Kidney (tissue), 14 donors: ENCODE results near the gene ZMYND15. TPM values are rescaled to one million over a fixed set of nuclear protein-coding genes. Genes with fewer than 3 reads are reported as not detected.

Experiments used
- DNase-seq, 5 donors: peaks; one replicate each; pipeline ENCODE4 v3.0.0-alpha.2; 2013 to 2020
- FAIRE-seq: peaks from 2 replicates; lab custom pipeline; 2012; peaks lifted over from hg19 to GRCh38; lab: Jason Lieb, UNC
- H3K27ac ChIP-seq, 2 donors: one replicate each; pipeline ENCODE4 v1.7.0; 2013; ENCODE audit warnings: low read depth in 2 of 2, low read length in 2 of 2, inconsistent platforms in 1 of 2
- H3K27me3 ChIP-seq: one replicate; pipeline ENCODE4 v1.7.1; 2013; ENCODE audit warnings: low read length, inconsistent platforms; ENCODE audit not compliant: control insufficient read depth, insufficient read depth
- H3K36me3 ChIP-seq, 3 donors: one replicate each; pipeline versions ENCODE4 v1.7.0 to v1.7.1; 2013; ENCODE audit warnings: low read length in 3 of 3, control low read depth in 1 of 3, inconsistent platforms in 1 of 3; ENCODE audit not compliant: insufficient read depth in 3 of 3, control insufficient read depth in 2 of 3
- H3K4me1 ChIP-seq, 3 donors: one replicate each; pipeline versions ENCODE4 v1.7.0 to v1.7.1; 2013; ENCODE audit warnings: low read length in 3 of 3, inconsistent platforms in 1 of 3, low read depth in 1 of 3; ENCODE audit not compliant: control insufficient read depth in 2 of 3, insufficient read depth in 2 of 3
- H3K4me3 ChIP-seq, 3 donors: one replicate each; pipeline versions ENCODE4 v1.7.0 to v1.8.1; 2013; ENCODE audit warnings: low read length in 3 of 3, control low read depth in 1 of 3, inconsistent platforms in 1 of 3
- H3K9ac ChIP-seq, 3 donors: one replicate each; pipeline versions ENCODE4 v1.7.0 to v1.7.1; 2013; ENCODE audit warnings: low read length in 3 of 3, control low read depth in 1 of 3, inconsistent platforms in 1 of 3
- H3K9me3 ChIP-seq, 3 donors: one replicate each; pipeline versions ENCODE4 v1.7.0 to v1.7.1; 2013; ENCODE audit warnings: low read length in 3 of 3, control low read depth in 1 of 3, inconsistent platforms in 1 of 3; ENCODE audit not compliant: control insufficient read depth in 2 of 3, insufficient read depth in 1 of 3
- CTCF ChIP-seq: IDR thresholded peaks from 3 replicates; pipeline ENCODE4 v1.5.1; 2012; ENCODE audit warnings: mild to moderate bottlenecking, moderate library complexity, borderline replicate concordance; ENCODE audit not compliant: insufficient read depth; ENCODE audit errors: extremely low read depth
- intact Hi-C: fragments of 100-400 bp; cut with DNase I; formaldehyde crosslinking; loops from one replicate; pipeline ENCODE4 v1.11.1; 2022
- polyA plus RNA-seq: library from polyadenylated mRNA; stranded (reverse); fragments of 350-450 nt; fragmentation: Illumina TruSeq; extraction: RNeasy Lipid Tissue Mini Kit (QIAGEN cat#74804); gene quantifications from one replicate; pipeline ENCODE4 v1.2.3, GENCODE V29; 2014; ENCODE audit warnings: low read depth, low replicate concordance; ENCODE audit not compliant: insufficient read depth
- total RNA-seq: library from RNA; stranded (reverse); fragmentation: NEBNext Ultra II Directional; extraction: Animal tissue kit (Norgen Biotek cat#: 25700); gene quantifications from one replicate; pipeline ENCODE4 v1.2.1, GENCODE V29; 2021
- donor health status: control.
- donor health status: control.
- donor health status: control.
- donor health status: control.
- donor health status: control.
- donor health status: DM: yes; HTN: yes; CAD: no.
- donor health status: Normal renal cell carcinoma (clear cell type).

The ZMYND15 gene
- total and polyA plus RNA-seq, 2 donors from 2014 or later = 1.3 to 5.1 TPM

- H3K36me3 ChIP-seq = no peaks in the 10 kb centered on the region
- FAIRE-seq (no peak), DNase-seq (no peak)
- no peak overlapping the region for H3K4me3 ChIP-seq
- intact Hi-C loops = no loop called here
- no peak for TF ChIP-seq CTCF
- no peak overlapping the region for H3K27ac ChIP-seq
- no peak overlapping the region for H3K9ac ChIP-seq
- H3K27me3 ChIP-seq = no peaks in the 10 kb centered on the region
- peaks cover 0 to 16% (median 14%) of the 10 kb centered on the region in 3 donors for H3K4me1 ChIP-seq
- no peaks in the 10 kb centered on the region for H3K9me3 ChIP-seq
Observed at GRCh38 chr17:4715063-4715744, 24.4 kb upstream of the ZMYND15 start.

DNA sequence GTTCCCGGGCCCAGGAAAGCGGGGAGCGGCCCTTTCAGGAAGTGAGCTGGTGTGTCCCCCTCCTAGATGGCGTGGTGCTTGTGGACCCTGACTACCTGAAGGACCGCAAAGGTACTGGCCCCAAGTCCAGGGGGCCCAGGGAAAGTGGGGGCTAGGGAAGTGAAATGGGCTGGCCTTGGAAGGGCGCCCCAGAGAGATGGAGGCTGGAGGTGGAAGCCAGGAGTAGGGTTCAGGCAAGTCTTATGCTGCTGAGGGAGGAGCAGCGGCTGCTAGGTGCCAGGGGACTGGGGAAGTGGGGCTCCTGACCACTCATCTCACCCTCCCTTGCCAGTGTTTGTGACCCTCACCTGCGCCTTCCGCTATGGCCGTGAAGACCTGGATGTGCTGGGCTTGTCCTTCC is 23.6 kb upstream of the ZMYND15 start:
- no peak for DNase-seq
- H3K36me3 ChIP-seq = no peaks in the 10 kb centered on the region
- H3K4me3 ChIP-seq = no peak overlapping the region
- intact Hi-C loops = no loop called here
- H3K4me1 ChIP-seq = peaks cover 0 to 14% (median 11%) of the 10 kb centered on the region in 3 donors
- H3K27ac ChIP-seq = no peak overlapping the region
- H3K27me3 ChIP-seq = no peaks in the 10 kb centered on the region
- no peak for FAIRE-seq
- no peaks in the 10 kb centered on the region for H3K9me3 ChIP-seq
- TF ChIP-seq CTCF = no peak
- H3K9ac ChIP-seq = no peak overlapping the region

DNA sequence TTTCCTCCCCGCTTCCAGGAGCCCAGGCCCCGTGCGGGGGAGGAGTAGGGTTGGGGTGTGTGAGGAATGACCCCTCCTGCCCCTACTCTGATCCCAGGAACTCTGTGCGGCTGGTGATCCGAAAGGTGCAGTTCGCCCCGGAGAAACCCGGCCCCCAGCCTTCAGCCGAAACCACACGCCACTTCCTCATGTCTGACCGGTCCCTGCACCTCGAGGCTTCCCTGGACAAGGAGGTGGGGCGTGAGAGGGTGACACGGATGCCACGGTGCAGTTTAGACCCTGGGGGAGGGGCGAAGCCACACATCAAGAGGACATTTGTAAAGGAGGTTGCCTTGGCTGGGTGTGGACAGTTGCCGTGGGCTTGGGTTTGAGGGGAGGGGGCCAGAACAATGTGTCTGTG is 21.8 kb upstream of the ZMYND15 start:
- Histone ChIP-seq H3K4me3 (no peak overlapping the region), H3K9me3 (no peaks in the 10 kb centered on the region), H3K27me3 (no peaks in the 10 kb centered on the region), H3K27ac (no peak overlapping the region), H3K36me3 (no peaks in the 10 kb centered on the region), H3K9ac (no peak overlapping the region), H3K4me1 (peaks cover 0 to 2% (median 0%) of the 10 kb centered on the region in 3 donors)
- FAIRE-seq = no peak
- no peak for TF ChIP-seq CTCF
- no peak for DNase-seq
- intact Hi-C loops = no loop called here
